A549 (cell line): ENCODE data around the gene DMRTB1. TPM values are rescaled to one million over a fixed set of nuclear protein-coding genes. Genes with fewer than 3 reads are reported as not detected.

ENCODE experiments used
- ATAC-seq, 2 experiments: fragments of 200-7000 bp in 1 of 2; fragments of >200 bp in 1 of 2; cut with Nextera tagmentation in 1 of 2; cut with Tn5 transposase in 1 of 2; 3 replicates each; pipeline versions ENCODE4 v1.8.0 to v1.9.1; 2018 to 2020; ENCODE audit warnings: mild to moderate bottlenecking in 1 of 2, moderate library complexity in 1 of 2
- CTCF ChIA-PET: fragments of 300-600 bp; sonication (Branson Sonifier 250); formaldehyde crosslinking; extraction: SDS; loops from one replicate; lab custom pipeline; 2021; ENCODE audit warnings: antibody characterized with exemption, inconsistent platforms; lab: Yijun Ruan, JAX
- POLR2A ChIA-PET: fragments of 350-600 bp; formaldehyde crosslinking; extraction: SDS; loops from one replicate; lab custom pipeline; 2021; ENCODE audit warnings: antibody characterized with exemption, inconsistent platforms; lab: Yijun Ruan, JAX
- DNase-seq, 2 experiments: peaks; one replicate each; pipeline versions ENCODE4 v3.0.0 to v3.0.0-alpha.2; 2011 to 2016; ENCODE audit warnings: low read depth in 1 of 2, low spot score in 1 of 2
- FAIRE-seq: peaks from 2 replicates; lab custom pipeline; 2011; peaks lifted over from hg19 to GRCh38; lab: Jason Lieb, UNC
- H3K27ac ChIP-seq, 2 experiments: fragments of >200 bp; sonication (Bioruptor Twin); formaldehyde crosslinking; 3 replicates each; pipeline ENCODE4 v1.5.1; 2016 to 2017
- H3K4me1 ChIP-seq: fragments of >200 bp; sonication (Bioruptor Twin); formaldehyde crosslinking; 3 replicates; pipeline ENCODE4 v1.6.1; 2016
- H3K4me2 ChIP-seq: fragments of >200 bp; sonication (Bioruptor Twin); formaldehyde crosslinking; 3 replicates; pipeline ENCODE4 v1.6.1; 2016
- H3K4me3 ChIP-seq: fragments of >200 bp; sonication (Bioruptor Twin); formaldehyde crosslinking; 3 replicates; pipeline ENCODE4 v1.5.1; 2016
- H3K9me3 ChIP-seq: fragments of >200 bp; sonication (Bioruptor Twin); formaldehyde crosslinking; 3 replicates; pipeline ENCODE4 v1.6.1; 2016
- CBX2 ChIP-seq: fragments of 200-600 bp; sonication (generic); IDR thresholded peaks from 2 replicates; pipeline ENCODE4 v1.6.1; 2016; ENCODE audit warnings: low read depth, mild to moderate bottlenecking, borderline replicate concordance
- CHD2 ChIP-seq: fragments of 150-350 bp; IDR thresholded peaks from 2 replicates; pipeline ENCODE4 v1.6.1; 2014; ENCODE audit warnings: low read length; ENCODE audit not compliant: partially characterized antibody
- CHD4 ChIP-seq: fragments of 200-600 bp; sonication (generic); IDR thresholded peaks from 2 replicates; pipeline ENCODE4 v1.6.1; 2016; ENCODE audit warnings: antibody characterized with exemption, mild to moderate bottlenecking, borderline replicate concordance
- EHMT2 ChIP-seq: fragments of 200-600 bp; sonication (generic); IDR thresholded peaks from 2 replicates; pipeline ENCODE4 v1.6.1; 2016; ENCODE audit warnings: antibody characterized with exemption, low read depth, mild to moderate bottlenecking, moderate library complexity
- EP300 ChIP-seq, 2 experiments: fragments of >200 bp; sonication (Bioruptor Twin); formaldehyde crosslinking; IDR thresholded peaks; 2 replicates in 1 of 2; 3 replicates in 1 of 2; pipeline ENCODE4 v1.6.1; 2016 to 2017
- ESRRA ChIP-seq: fragments of 150-350 bp; IDR thresholded peaks from 2 replicates; pipeline ENCODE4 v1.6.1; 2014; ENCODE audit warnings: mild to moderate bottlenecking, low read length, borderline replicate concordance
- FOSL2 ChIP-seq, 2 experiments: fragments of 450-650 bp in 1 of 2; fragments of >200 bp in 1 of 2; sonication (Bioruptor Twin) in 1 of 2; formaldehyde crosslinking; IDR thresholded peaks; 2 replicates each; pipeline versions ENCODE4 v1.5.0 to v1.6.1; 2016 to 2020; ENCODE audit warnings: mild to moderate bottlenecking in 1 of 2, moderate library complexity in 1 of 2
- FOXS1 ChIP-seq: fragments of 250-450 bp; sonication (Bioruptor Pico); IDR thresholded peaks from 2 replicates; pipeline ENCODE4 v1.5.0; 2020; ENCODE audit warnings: mild to moderate bottlenecking, moderate library complexity
- GATA3 ChIP-seq: IDR thresholded peaks from 2 replicates; pipeline ENCODE4 v1.6.1; 2012; ENCODE audit warnings: borderline replicate concordance
- HDAC2 ChIP-seq: fragments of 200-600 bp; sonication (generic); IDR thresholded peaks from 2 replicates; pipeline ENCODE4 v1.6.1; 2016
- HOXB5 ChIP-seq: fragments of 250-450 bp; sonication (Bioruptor Pico); IDR thresholded peaks from 2 replicates; pipeline ENCODE4 v1.5.0; 2020; ENCODE audit warnings: mild to moderate bottlenecking, moderate library complexity
- JUN ChIP-seq, 2 experiments: fragments of >200 bp; sonication (Bioruptor Twin); formaldehyde crosslinking; IDR thresholded peaks; 2 replicates in 1 of 2; 3 replicates in 1 of 2; pipeline ENCODE4 v1.6.1; 2016 to 2017
- KDM1A ChIP-seq: fragments of 200-600 bp; sonication (generic); IDR thresholded peaks from 2 replicates; pipeline ENCODE4 v1.6.1; 2016; ENCODE audit warnings: low read depth, mild to moderate bottlenecking
- KDM5A ChIP-seq: fragments of 200-600 bp; sonication (generic); IDR thresholded peaks from 2 replicates; pipeline ENCODE4 v1.6.1; 2016; ENCODE audit warnings: antibody characterized with exemption, mild to moderate bottlenecking
- NPAS2 ChIP-seq: fragments of 250-450 bp; sonication (Bioruptor Pico); IDR thresholded peaks from 2 replicates; pipeline ENCODE4 v1.8.0; 2022; ENCODE audit warnings: mild to moderate bottlenecking, moderate library complexity, borderline replicate concordance
- NR3C1 ChIP-seq: fragments of >200 bp; sonication (Bioruptor Twin); formaldehyde crosslinking; IDR thresholded peaks from 3 replicates; pipeline ENCODE4 v1.6.1; 2017
- PHF8 ChIP-seq: fragments of 200-600 bp; sonication (generic); IDR thresholded peaks from 2 replicates; pipeline ENCODE4 v1.6.1; 2016; ENCODE audit warnings: low read depth, mild to moderate bottlenecking, antibody characterized with exemption, moderate library complexity, borderline replicate concordance
- RAD21 ChIP-seq, 2 experiments: fragments of >200 bp in 1 of 2; sonication (Bioruptor Twin) in 1 of 2; formaldehyde crosslinking in 1 of 2; IDR thresholded peaks in 1 of 2; conservative IDR thresholded peaks in 1 of 2; 2 replicates in 1 of 2; 3 replicates in 1 of 2; pipeline ENCODE4 v1.6.1; 2012 to 2018; ENCODE audit warnings: inconsistent platforms in 1 of 2
- RFX5 ChIP-seq: fragments of 450-650 bp; IDR thresholded peaks from 2 replicates; pipeline ENCODE4 v1.7.1; 2014; ENCODE audit warnings: antibody characterized with exemption, mild to moderate bottlenecking, moderate library complexity
- RNF2 ChIP-seq: fragments of 200-600 bp; sonication (generic); IDR thresholded peaks from 2 replicates; pipeline ENCODE4 v1.6.1; 2016; ENCODE audit warnings: low read depth, mild to moderate bottlenecking, antibody characterized with exemption, moderate library complexity, borderline replicate concordance
- ZC3H11A ChIP-seq: fragments of 450-650 bp; IDR thresholded peaks from 2 replicates; pipeline ENCODE4 v1.6.1; 2014; ENCODE audit warnings: antibody characterized with exemption, mild to moderate bottlenecking
- WGBS: methylation state at CpG from one replicate; pipeline ENCODE4 v1.1.6; 2017; ENCODE audit errors: missing lambda C conversion rate; 5-methylcytosine and 5-hydroxymethylcytosine counted together
- polyA plus RNA-seq, 4 experiments: library from polyadenylated mRNA; depleted of rRNA in 3 of 4; stranded (reverse); fragments of >200 nt; fragmentation: RNase III in 1 of 4; extraction: RNeasy Plus Mini Kit Qiagen cat#74134 plus additional on column Dnase treatment in 1 of 4; gene quantifications; 2 replicates in 3 of 4; 3 replicates in 1 of 4; pipeline ENCODE4 v1.2.3, GENCODE V29; 2011 to 2017
- TF ChIP-seq, protein P1 (sequence below): fragments of >200 bp; sonication (Bioruptor Twin); formaldehyde crosslinking; IDR thresholded peaks from 3 replicates; pipeline ENCODE4 v1.6.1; 2016

The DMRTB1 gene
- polyA plus RNA-seq, 2 of the 4 experiments (the other 2 are of a cell fraction): not detected

GRCh38 chr1:53410701-53411100 lies 48.5 kb upstream of the DMRTB1 start:
- Histone ChIP-seq H3K9me3 (no peaks in the 10 kb centered on the region), H3K4me2 (no peak overlapping the region), H3K4me1 (peaks cover 30% of the 10 kb centered on the region), H3K4me3 (no peak overlapping the region), H3K27ac (no peak overlapping the region)
- FAIRE-seq (no peak), DNase-seq (no peak), ATAC-seq (no peak)
- 84% methylated on average over 8 of the region's 8 CpGs for WGBS
- CTCF ChIA-PET: interaction anchor here (0.8 to 2.6 kb wide), 2 partner anchors 17 to 132 kb away, joined by 5 to 10 read pairs; no protein-coding TSS in a partner anchor
- TF ChIP-seq FOSL2 (IDR thresholded peaks at IDR 0.05): no peak
- no peak for TF ChIP-seq FOSL2 (CRISPR knock-in tag; IDR thresholded peaks at IDR 0.05)
- POLR2A ChIA-PET: no interaction called here

- DNase-seq: no peak
- ChIA-PET CTCF (interaction anchor here (1.4 to 2.6 kb wide), 2 partner anchors 18 to 133 kb away, joined by 3 to 9 read pairs; no protein-coding TSS in a partner anchor), POLR2A (no interaction called here)
- no peak for TF ChIP-seq EP300 (IDR thresholded peaks at IDR 0.05)
- TF ChIP-seq RNF2: no peak
- TF ChIP-seq GATA3: no peak
- TF ChIP-seq KDM5A: no peak
- no peak for TF ChIP-seq NR3C1
- TF ChIP-seq ZC3H11A: no peak
- TF ChIP-seq ESRRA: no peak
- TF ChIP-seq KDM1A: no peak
- TF ChIP-seq HDAC2: no peak
- no peak for TF ChIP-seq EHMT2
- no peak overlapping the region for H3K4me2 ChIP-seq
- no peak for FAIRE-seq
- H3K27ac ChIP-seq: peak overlapping the region in 1 of 2 experiments; percentile 85; a peak in 4 of 6 replicates
- 69% methylated on average over 5 of the region's 5 CpGs for WGBS
- H3K4me3 ChIP-seq: no peak overlapping the region
- H3K4me1 ChIP-seq: peaks cover 30% of the 10 kb centered on the region
- ATAC-seq: no peak
- H3K9me3 ChIP-seq: no peaks in the 10 kb centered on the region
Measured at GRCh38 chr1:53411541-53412152, 47.6 kb upstream of the DMRTB1 start.

DNA sequence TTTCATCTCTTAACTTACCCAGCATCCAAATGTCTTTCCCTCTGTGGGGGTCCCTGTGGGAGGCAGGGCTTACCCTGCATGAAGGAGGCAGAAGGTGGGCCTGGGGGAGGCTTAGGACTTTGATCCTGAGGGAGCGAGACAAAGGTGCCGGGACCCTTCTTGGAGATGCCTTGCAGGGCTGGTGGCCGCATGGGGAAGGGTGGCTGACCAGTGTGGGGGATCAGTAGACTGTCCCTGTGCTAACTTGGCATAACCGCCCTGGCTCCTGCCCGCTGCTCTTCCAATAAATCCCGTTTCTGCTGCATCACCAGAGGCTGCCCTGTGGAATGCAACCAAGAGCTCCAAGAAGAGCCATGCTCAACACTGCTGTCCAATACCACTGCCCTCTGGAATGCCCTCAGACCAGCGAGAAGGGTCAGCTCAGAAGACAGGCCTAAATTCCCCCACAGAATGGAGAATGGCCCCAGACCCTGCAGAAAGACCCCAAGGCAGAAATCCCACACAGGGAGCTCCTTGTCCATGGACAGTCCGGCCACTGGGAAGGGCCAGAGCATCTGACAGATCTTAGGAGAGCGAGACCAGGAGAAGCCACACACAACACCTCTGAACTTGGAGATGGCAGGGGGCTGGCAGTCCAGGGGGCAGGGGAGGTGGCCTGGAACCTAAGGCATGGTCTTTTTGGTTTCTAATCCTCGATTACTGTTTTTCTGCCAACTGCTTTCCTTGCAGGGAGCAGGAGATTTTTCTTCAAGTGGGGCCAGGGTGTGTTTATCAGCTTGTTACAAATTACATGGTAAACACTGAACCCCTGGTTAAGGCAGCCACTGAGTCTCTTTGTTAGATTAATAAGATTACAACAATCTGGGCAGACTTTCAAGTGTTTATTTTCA lies 46.7 kb upstream of the DMRTB1 start:
- ATAC-seq: no peak
- DNase-seq: no peak
- WGBS: 78% methylated on average over 7 of the region's 10 CpGs
- Histone ChIP-seq H3K4me2 (peak overlapping the region; percentile 56), H3K9me3 (no peaks in the 10 kb centered on the region), H3K27ac (peak overlapping the region; percentile 49 to 85; a peak in 5 of 6 replicates), H3K4me1 (peaks cover 30% of the 10 kb centered on the region), H3K4me3 (no peak overlapping the region)
- POLR2A ChIA-PET: no interaction called here
- CTCF ChIA-PET: interaction anchor here (1.2 to 2.6 kb wide), 3 partner anchors 19 to 147 kb away, joined by 3 to 9 read pairs (median 3); no protein-coding TSS in a partner anchor
- TF ChIP-seq NR3C1: no peak
- no peak for TF ChIP-seq CHD4
- TF ChIP-seq ESRRA: no peak
- no peak for TF ChIP-seq FOXS1
- TF ChIP-seq KDM5A: no peak
- TF ChIP-seq HOXB5 (CRISPR knock-in tag): no peak
- no peak for TF ChIP-seq JUN (IDR thresholded peaks at IDR 0.05)
- no peak for TF ChIP-seq CBX2
- TF ChIP-seq, protein P1, sequence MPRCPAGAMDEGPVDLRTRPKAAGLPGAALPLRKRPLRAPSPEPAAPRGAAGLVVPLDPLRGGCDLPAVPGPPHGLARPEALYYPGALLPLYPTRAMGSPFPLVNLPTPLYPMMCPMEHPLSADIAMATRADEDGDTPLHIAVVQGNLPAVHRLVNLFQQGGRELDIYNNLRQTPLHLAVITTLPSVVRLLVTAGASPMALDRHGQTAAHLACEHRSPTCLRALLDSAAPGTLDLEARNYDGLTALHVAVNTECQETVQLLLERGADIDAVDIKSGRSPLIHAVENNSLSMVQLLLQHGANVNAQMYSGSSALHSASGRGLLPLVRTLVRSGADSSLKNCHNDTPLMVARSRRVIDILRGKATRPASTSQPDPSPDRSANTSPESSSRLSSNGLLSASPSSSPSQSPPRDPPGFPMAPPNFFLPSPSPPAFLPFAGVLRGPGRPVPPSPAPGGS: no peak
- TF ChIP-seq CHD2: no peak
- TF ChIP-seq NPAS2 (CRISPR knock-in tag): no peak
- TF ChIP-seq PHF8: no peak
- TF ChIP-seq RFX5: no peak
- no peak for TF ChIP-seq RAD21 (conservative IDR thresholded peaks at IDR 0.05 in 1 of 2, IDR thresholded peaks at IDR 0.05 in 1 of 2)
- no peak for TF ChIP-seq HDAC2
- no peak for TF ChIP-seq EHMT2
- no peak for TF ChIP-seq FOSL2 (IDR thresholded peaks at IDR 0.05)
- TF ChIP-seq FOSL2 (CRISPR knock-in tag; IDR thresholded peaks at IDR 0.05): no peak
- no peak for FAIRE-seq
